Breast epithelium (tissue), 3 donors: ENCODE data around the gene SYT6.

Source experiments
- CTCF ChIP-seq, 3 donors: fragments of 450-650 bp; IDR thresholded peaks; one replicate each; pipeline ENCODE4 v1.5.1; 2016 to 2017; ENCODE audit warnings: antibody characterized with exemption in 3 of 3, mild to moderate bottlenecking in 3 of 3, moderate library complexity in 3 of 3
- POLR2A ChIP-seq: fragments of 450-650 bp; IDR thresholded peaks from one replicate; pipeline ENCODE4 v1.6.1; 2016; ENCODE audit warnings: antibody characterized with exemption, mild to moderate bottlenecking, moderate library complexity
- POLR2AphosphoS5 ChIP-seq, 3 donors: sonication (generic); formaldehyde crosslinking; IDR thresholded peaks; one replicate each; pipeline ENCODE4 v1.6.1; 2017; ENCODE audit warnings: antibody characterized with exemption in 3 of 3

DNA sequence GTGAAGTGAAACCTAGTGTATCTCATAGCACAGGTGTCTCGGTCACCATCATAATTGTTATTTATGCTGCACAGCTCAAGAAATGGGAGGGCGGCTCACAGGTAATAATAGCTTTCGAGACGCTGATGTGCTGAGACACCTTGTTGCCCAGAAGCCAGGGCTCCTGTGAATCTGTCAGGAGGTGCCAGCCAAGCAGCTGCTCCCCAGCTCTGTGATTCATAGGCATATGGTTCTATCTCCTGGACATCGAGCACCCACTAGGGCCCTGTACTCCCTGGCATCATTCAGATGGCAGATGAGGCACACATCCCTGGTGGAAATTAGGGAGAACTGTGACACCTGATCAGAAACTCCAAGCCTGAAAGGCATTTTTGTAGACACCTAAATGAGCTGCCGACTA lies 53.5 kb downstream of the SYT6 start:
- TF ChIP-seq POLR2A (no peak), POLR2AphosphoS5 (IDR thresholded peaks at IDR 0.05) (no peak), CTCF (IDR thresholded peaks at IDR 0.05) (no peak)
